Endothelial cell of umbilical vein (primary cell): ENCODE results near the gene NYAP1. TPM values are rescaled to one million over a fixed set of nuclear protein-coding genes. Genes with fewer than 3 reads are reported as not detected.
A peak's percentile ranks its signal among the peaks of the same experiment; 100 is the strongest.

Experiments
- BruUV-seq: library from RNA; stranded (reverse); fragments of 400-500 nt; replicated peaks from 2 replicates; lab custom pipeline; 2021; lab: Mats Ljungman, UMichigan
- CTCF ChIA-PET: fragments of 300-600, 350-600 bp; sonication (Branson Sonifier 250); formaldehyde crosslinking; loops from one replicate; lab custom pipeline; 2021; ENCODE audit warnings: antibody characterized with exemption, inconsistent platforms; lab: Charles Lee
- POLR2A ChIA-PET: fragments of 300-600, 350-600 bp; sonication (Branson Sonifier 250); formaldehyde crosslinking; loops from one replicate; lab custom pipeline; 2021; ENCODE audit warnings: antibody characterized with exemption, inconsistent platforms; lab: Charles Lee
- DNase-seq: peaks from one replicate; pipeline ENCODE4 v3.0.0-alpha.2; 2011; ENCODE audit warnings: low read depth, low spot score
- FAIRE-seq: peaks from 2 replicates; lab custom pipeline; 2011; peaks lifted over from hg19 to GRCh38; lab: Jason Lieb, UNC
- H2AFZ ChIP-seq: 2 replicates; pipeline ENCODE4 v1.6.0; 2012; ENCODE audit warnings: low read depth, low read length, control low read depth, inconsistent platforms
- H3K27ac ChIP-seq: 2 replicates; pipeline ENCODE4 v1.5.1; 2011; ENCODE audit warnings: low read depth, mild to moderate bottlenecking, control low read depth, low read length, moderate library complexity; ENCODE audit not compliant: insufficient read depth
- H3K27me3 ChIP-seq, 2 experiments: 2 replicates each; pipeline versions ENCODE4 v1.6.0 to v1.6.1; 2011; ENCODE audit warnings: low read length in 2 of 2, mixed read lengths in 1 of 2; ENCODE audit not compliant: control insufficient read depth in 2 of 2, insufficient read depth in 2 of 2
- H3K36me3 ChIP-seq, 2 experiments: 2 replicates in 1 of 2; 3 replicates in 1 of 2; pipeline ENCODE4 v1.5.1; 2011; ENCODE audit warnings: low read length in 2 of 2, mild to moderate bottlenecking in 1 of 2, moderate library complexity in 1 of 2; ENCODE audit not compliant: control insufficient read depth in 2 of 2, insufficient read depth in 2 of 2; ENCODE audit errors: extremely low read depth in 1 of 2
- H3K4me1 ChIP-seq: 3 replicates; pipeline ENCODE4 v1.5.1; 2011; ENCODE audit warnings: mild to moderate bottlenecking, low read length; ENCODE audit not compliant: control insufficient read depth, insufficient read depth; ENCODE audit errors: extremely low read depth
- H3K4me2 ChIP-seq: 2 replicates; pipeline ENCODE4 v1.6.1; 2011; ENCODE audit warnings: low read length, control low read depth, mixed read lengths; ENCODE audit not compliant: insufficient read depth
- H3K4me3 ChIP-seq, 3 experiments: fragments of 200-600 bp in 1 of 3; sonication (generic), shearing (Covaris generic) in 1 of 3; replicated peaks in 1 of 3; 2 replicates each; pipeline ENCODE4 v1.5.1; 2011 to 2016; ENCODE audit warnings: control low read depth in 3 of 3, low read length in 3 of 3, mild to moderate bottlenecking in 2 of 3, inconsistent platforms in 1 of 3, low read depth in 1 of 3, moderate library complexity in 1 of 3; ENCODE audit not compliant: insufficient read depth in 1 of 3
- H3K79me2 ChIP-seq: 2 replicates; pipeline ENCODE4 v1.6.0; 2012; ENCODE audit warnings: low read length, inconsistent platforms; ENCODE audit not compliant: control insufficient read depth, insufficient read depth
- H3K9ac ChIP-seq: replicated peaks from 2 replicates; pipeline ENCODE3; 2011; ENCODE audit warnings: low read length, control low read depth; ENCODE audit not compliant: insufficient read depth; ENCODE audit errors: extremely low read depth
- H3K9me1 ChIP-seq: replicated peaks from 3 replicates; pipeline ENCODE4 v1.6.0; 2011; ENCODE audit warnings: mild to moderate bottlenecking, low read length; ENCODE audit not compliant: control insufficient read depth, insufficient read depth; ENCODE audit errors: extremely low read depth
- H3K9me3 ChIP-seq: replicated peaks from 2 replicates; pipeline ENCODE4 v1.5.1; 2012; ENCODE audit warnings: low read length, inconsistent platforms; ENCODE audit not compliant: control insufficient read depth, insufficient read depth
- H4K20me1 ChIP-seq: replicated peaks from 2 replicates; pipeline ENCODE3; 2011; ENCODE audit warnings: mild to moderate bottlenecking, low read length; ENCODE audit not compliant: control insufficient read depth, insufficient read depth; ENCODE audit errors: extremely low read depth
- EZH2 ChIP-seq: IDR thresholded peaks from 2 replicates; pipeline ENCODE4 v1.6.1; 2012; ENCODE audit warnings: borderline replicate concordance, low read depth, mild to moderate bottlenecking, moderate library complexity, low read length, inconsistent platforms; ENCODE audit not compliant: severe bottlenecking
- FOS ChIP-seq: IDR thresholded peaks from 2 replicates; pipeline ENCODE4 v1.6.1; 2011; ENCODE audit warnings: mild to moderate bottlenecking, low read length, moderate library complexity, borderline replicate concordance; ENCODE audit not compliant: insufficient read depth
- JUN ChIP-seq: IDR thresholded peaks from 2 replicates; pipeline ENCODE4 v1.6.1; 2011; ENCODE audit warnings: borderline replicate concordance, low read depth; ENCODE audit not compliant: insufficient read length, insufficient read depth
- MYC ChIP-seq: IDR thresholded peaks from one replicate; pipeline ENCODE4 v1.6.1; 2011; ENCODE audit warnings: mild to moderate bottlenecking, low read depth, low read length
- POLR2A ChIP-seq: IDR thresholded peaks from 2 replicates; pipeline ENCODE4 v1.6.1; 2012; ENCODE audit warnings: low read depth, mild to moderate bottlenecking, control low read depth, low read length
- POLR2AphosphoS5 ChIP-seq: IDR thresholded peaks from 2 replicates; pipeline ENCODE4 v1.6.1; 2012; ENCODE audit warnings: low read depth, mild to moderate bottlenecking, control low read depth, low read length, moderate library complexity; ENCODE audit not compliant: insufficient read depth
- dilution Hi-C: fragments of 300-500 bp; cut with MboI; formaldehyde crosslinking; loops from one replicate; pipeline ENCODE4 v1.15.0; 2019; ENCODE audit warnings: low sequenced_read_pairs; ENCODE audit not compliant: extremely low pct_ligation_motif_present
- intact Hi-C: fragments of 100-400 bp; cut with micrococcal nuclease; formaldehyde crosslinking; loops from one replicate; pipeline ENCODE4 v1.10.0; 2022
- polyA plus RNA-seq, 4 experiments: library from polyadenylated mRNA; depleted of rRNA in 3 of 4; stranded (reverse) in 3 of 4; unstranded in 1 of 4; fragments of >200 nt; gene quantifications; 2 replicates each; pipeline versions ENCODE4 v1.2.1 to v1.2.3, GENCODE V29; 2011 to 2012; ENCODE audit warnings: missing spikeins in 1 of 4
- total RNA-seq: library from RNA; stranded (reverse); gene quantifications from 2 replicates; pipeline ENCODE4 v1.2.3, GENCODE V29; 2021
- TF ChIP-seq, protein P1 (sequence below): IDR thresholded peaks from 2 replicates; pipeline ENCODE4 v1.6.1; 2011; ENCODE audit not compliant: insufficient read depth, insufficient read length
- TF ChIP-seq, protein P2 (sequence below), 2 donors: IDR thresholded peaks; 1 replicate in 1 of 2; 2 replicates in 1 of 2; pipeline ENCODE4 v1.5.1; 2011; ENCODE audit warnings: low read length in 2 of 2, mild to moderate bottlenecking in 2 of 2, moderate library complexity in 2 of 2, control low read depth in 1 of 2, inconsistent platforms in 1 of 2, low read depth in 1 of 2; ENCODE audit not compliant: insufficient read depth in 1 of 2; ENCODE audit errors: extremely low read depth in 1 of 2

NYAP1 gene
- total and polyA plus RNA-seq, 2 donors (not counting 3 experiments of a cell fraction or from before 2014, with no cell fraction given), result 0.37 to 2.8 TPM

- Histone ChIP-seq H2AFZ (peak within 1 kb of the TSS; percentile 66), H3K9ac (peak within 1 kb of the TSS; percentile 21), H3K27ac (peak within 1 kb of the TSS; percentile 0), H3K9me3 (no peaks in the 10 kb centered on the region), H3K36me3 (no peaks in the 10 kb centered on the region), H3K4me3 (peak within 1 kb of the TSS; percentile 43 to 96 (median 45)), H3K9me1 (no peaks in the 10 kb centered on the region), H3K79me2 (peaks cover 24% of the 10 kb centered on the region), H3K4me2 (peak within 1 kb of the TSS; percentile 60), H3K4me1 (peaks cover 13% of the 10 kb centered on the region), H4K20me1 (no peaks in the 10 kb centered on the region), H3K27me3 (no peaks in the 10 kb centered on the region)
- FAIRE-seq, result peak; percentile 100
- intact Hi-C loops (loop anchor here (1.0 to 2.0 kb wide), 5 partner anchors 7 to 74 kb away; partner anchors contain the start of genes MOSPD3 and TSC22D4), dilution Hi-C loops (no loop called here)
- ChIA-PET POLR2A (interaction anchor here (0.6 to 1.2 kb wide), 2 partner anchors 10 to 20 kb away, joined by 4 read pairs; no protein-coding TSS in a partner anchor), CTCF (interaction anchor here (0.6 to 3.4 kb wide), 9 partner anchors 9 to 73 kb away, joined by 3 to 27 read pairs (median 3); partner anchors contain the start of gene NYAP1)
- TF ChIP-seq POLR2AphosphoS5 (peak; percentile 66), EZH2 (no peak), POLR2A (peak; percentile 67), FOS (no peak), JUN (no peak), MYC (no peak)
- TF ChIP-seq, protein P1, sequence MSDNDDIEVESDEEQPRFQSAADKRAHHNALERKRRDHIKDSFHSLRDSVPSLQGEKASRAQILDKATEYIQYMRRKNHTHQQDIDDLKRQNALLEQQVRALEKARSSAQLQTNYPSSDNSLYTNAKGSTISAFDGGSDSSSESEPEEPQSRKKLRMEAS, result peak; percentile 82
- TF ChIP-seq, protein P2, sequence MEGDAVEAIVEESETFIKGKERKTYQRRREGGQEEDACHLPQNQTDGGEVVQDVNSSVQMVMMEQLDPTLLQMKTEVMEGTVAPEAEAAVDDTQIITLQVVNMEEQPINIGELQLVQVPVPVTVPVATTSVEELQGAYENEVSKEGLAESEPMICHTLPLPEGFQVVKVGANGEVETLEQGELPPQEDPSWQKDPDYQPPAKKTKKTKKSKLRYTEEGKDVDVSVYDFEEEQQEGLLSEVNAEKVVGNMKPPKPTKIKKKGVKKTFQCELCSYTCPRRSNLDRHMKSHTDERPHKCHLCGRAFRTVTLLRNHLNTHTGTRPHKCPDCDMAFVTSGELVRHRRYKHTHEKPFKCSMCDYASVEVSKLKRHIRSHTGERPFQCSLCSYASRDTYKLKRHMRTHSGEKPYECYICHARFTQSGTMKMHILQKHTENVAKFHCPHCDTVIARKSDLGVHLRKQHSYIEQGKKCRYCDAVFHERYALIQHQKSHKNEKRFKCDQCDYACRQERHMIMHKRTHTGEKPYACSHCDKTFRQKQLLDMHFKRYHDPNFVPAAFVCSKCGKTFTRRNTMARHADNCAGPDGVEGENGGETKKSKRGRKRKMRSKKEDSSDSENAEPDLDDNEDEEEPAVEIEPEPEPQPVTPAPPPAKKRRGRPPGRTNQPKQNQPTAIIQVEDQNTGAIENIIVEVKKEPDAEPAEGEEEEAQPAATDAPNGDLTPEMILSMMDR (IDR thresholded peaks at IDR 0.05; ENCODE audit: extremely low read depth in 1 of 2, insufficient read depth in 1 of 2, low read depth in 1 of 2, low read length in 2 of 2), result no peak
- peak; percentile 100 for DNase-seq
- BruUV-seq, result no TSS peak
These were observed 55.1 kb downstream of the NYAP1 start, which contains the start of gene AGFG2 for GRCh38 chr7:100538654-100539435. Gene AGFG2, plus strand, starts transcription at chr7:100539203. Its CDS starts 144 bp downstream, at chr7:100539347.
